ENCODE results near the gene HES6. TPM values are rescaled to one million over a fixed set of nuclear protein-coding genes. Genes with fewer than 3 reads are reported as not detected.
"Not testable (repeated sequence)": the region's sequence is repeated elsewhere in the genome, so short reads cannot be mapped to it uniquely, and the experiment has no call there.

Gene HES6
- total RNA-seq, 1 donor from 2014 or later = 10.3 TPM

DNA sequence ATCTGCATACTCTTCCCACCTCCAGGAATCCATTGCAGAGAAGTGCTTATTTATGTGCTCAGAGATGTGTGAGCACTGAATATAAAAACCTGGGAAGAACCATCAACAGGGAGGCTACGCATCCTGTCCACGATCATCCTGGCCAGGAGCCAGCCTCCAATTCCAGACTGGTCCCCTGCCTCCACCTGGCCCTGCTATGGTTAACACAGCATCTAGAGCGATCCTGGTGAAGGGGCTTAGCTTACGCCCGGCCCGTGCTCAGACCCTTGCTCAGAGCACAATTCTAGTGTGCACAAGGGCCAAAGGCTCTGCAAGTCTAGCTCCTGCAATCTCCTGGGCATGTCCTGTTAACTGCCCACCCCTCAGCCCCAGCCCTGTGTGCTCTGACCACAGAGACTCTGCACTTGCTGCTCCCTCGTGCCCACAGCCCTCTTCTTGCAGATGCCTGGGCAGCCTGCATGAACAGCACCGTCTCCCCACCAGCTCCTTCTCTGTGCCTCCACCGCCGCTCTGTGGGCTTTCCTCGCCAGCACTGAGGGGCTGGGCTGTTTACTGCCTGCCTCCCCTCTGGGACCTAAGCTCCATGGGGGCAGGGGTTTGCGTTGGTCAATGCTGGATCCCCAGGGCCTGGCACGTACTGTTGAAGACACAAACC is 42.1 kb upstream of the HES6 start:
- no peaks in the 10 kb centered on the region for H3K9me3 Mint-ChIP-seq
- H3K4me1 Mint-ChIP-seq = peaks cover 7% of the 10 kb centered on the region
- H3K4me3 Mint-ChIP-seq = no peak overlapping the region
- no peak overlapping the region for H3K27ac Mint-ChIP-seq
- H3K27me3 Mint-ChIP-seq = no peaks in the 10 kb centered on the region
- H3K36me3 Mint-ChIP-seq (ENCODE audit: low read depth) = peaks cover 5% of the 10 kb centered on the region
- intact Hi-C loops (cut with micrococcal nuclease) = no loop called here
- no peak for DNase-seq

DNA sequence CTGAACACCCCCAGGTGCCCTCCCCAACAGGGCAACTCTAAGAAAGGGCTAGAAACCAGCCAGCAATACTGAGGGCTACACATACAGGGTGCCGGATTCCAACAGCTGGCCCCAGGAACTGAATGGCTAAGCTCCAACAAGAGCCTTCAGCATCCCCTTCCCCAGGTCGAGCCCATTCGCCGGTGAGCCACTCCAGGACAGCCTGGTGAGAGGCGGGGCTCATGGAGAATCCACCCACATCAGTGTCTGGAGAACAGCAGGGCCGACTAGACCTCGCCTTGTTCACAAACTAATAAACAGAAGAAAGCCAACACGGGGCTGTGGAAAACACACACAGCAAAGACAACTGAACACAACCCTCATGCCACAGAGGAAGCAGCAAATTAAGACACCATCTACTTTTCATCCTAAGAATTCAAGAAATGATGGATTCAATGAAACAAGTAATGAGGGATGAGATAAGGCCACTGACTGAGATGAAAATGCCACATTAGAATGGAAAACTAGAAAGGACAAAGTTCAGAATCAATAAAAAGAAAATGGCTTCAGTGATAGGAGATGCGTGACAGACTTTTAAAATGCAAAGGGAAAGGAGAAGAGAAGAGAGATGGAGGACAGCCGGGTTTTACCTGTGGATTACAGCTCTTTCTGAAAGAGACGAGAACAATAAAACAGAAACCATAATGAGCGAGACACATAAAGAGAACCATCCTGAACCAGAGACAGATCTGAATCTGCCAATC is 40.4 kb upstream of the HES6 start:
- H3K36me3 Mint-ChIP-seq (ENCODE audit: low read depth) = peaks cover 10% of the 10 kb centered on the region
- no peaks in the 10 kb centered on the region for H3K27me3 Mint-ChIP-seq
- no peak overlapping the region for H3K4me3 Mint-ChIP-seq
- DNase-seq = no peak
- H3K4me1 Mint-ChIP-seq = peaks cover 3% of the 10 kb centered on the region
- no peak overlapping the region for H3K27ac Mint-ChIP-seq
- intact Hi-C loops (cut with micrococcal nuclease) = no loop called here
- no peaks in the 10 kb centered on the region for H3K9me3 Mint-ChIP-seq

DNA sequence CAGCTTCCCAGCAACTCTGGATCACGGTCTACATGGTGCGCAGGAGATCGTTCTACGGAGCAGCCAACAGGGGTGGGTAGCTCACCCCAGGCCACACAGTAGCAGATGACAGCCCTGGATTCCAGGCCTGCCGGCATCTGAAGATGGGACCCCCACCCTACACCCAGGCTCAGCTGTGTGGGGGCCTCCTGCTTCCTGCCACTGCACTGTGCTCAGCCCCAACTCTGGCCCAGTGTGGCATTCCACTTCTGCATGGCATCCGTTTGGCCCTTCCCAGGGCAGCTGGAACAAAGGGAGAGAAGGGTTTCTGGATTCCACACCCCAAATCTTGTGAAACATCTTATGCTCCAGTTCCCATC is 39.5 kb upstream of the HES6 start:
- intact Hi-C loops (cut with micrococcal nuclease) = no loop called here
- H3K27ac Mint-ChIP-seq = no peak overlapping the region

DNA sequence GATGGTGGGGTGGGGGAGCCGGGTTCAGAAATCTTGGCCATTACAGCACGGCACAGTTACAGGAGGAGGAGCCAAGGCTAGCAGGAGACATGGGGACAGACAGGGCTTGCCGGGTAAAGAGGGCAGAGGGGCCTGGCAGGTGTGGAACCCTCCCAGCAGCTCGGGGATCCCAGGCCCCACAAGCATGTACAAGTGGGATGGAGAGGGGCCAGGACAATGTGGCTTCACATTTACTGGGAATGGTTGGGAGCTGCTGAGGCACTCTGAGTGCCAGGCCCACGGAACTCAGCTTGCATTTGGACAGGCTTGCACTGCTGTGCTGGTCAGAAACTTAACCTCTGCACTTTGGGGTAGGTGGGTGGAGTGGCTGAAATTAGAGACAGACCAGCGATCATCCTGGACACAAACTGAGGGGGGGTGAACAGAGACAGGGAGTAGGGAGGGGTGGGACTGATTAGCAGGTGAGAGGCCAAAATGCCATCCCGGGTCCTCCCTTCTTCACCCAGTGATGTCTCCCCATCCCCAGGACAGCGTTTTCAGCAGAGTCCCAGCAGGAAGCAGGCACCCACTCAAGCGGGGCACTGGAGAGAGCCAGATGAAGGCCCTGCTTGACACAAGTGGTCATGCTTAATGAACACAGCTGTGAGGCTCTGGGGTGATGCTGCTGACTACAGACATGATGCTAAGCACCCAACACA is 38.9 kb upstream of the HES6 start:
- H3K4me1 Mint-ChIP-seq = peaks cover 3% of the 10 kb centered on the region
- no peak overlapping the region for H3K4me3 Mint-ChIP-seq
- H3K27me3 Mint-ChIP-seq = no peaks in the 10 kb centered on the region
- H3K27ac Mint-ChIP-seq = no peak overlapping the region
- no peaks in the 10 kb centered on the region for H3K9me3 Mint-ChIP-seq
- no peak for DNase-seq
- intact Hi-C loops (cut with micrococcal nuclease) = no loop called here
- H3K36me3 Mint-ChIP-seq (ENCODE audit: low read depth) = peaks cover 10% of the 10 kb centered on the region

More for the DNA sequence above, 39.5 kb upstream of the HES6 start:
- H3K4me3 Mint-ChIP-seq = no peak overlapping the region
- H3K9me3 Mint-ChIP-seq = no peaks in the 10 kb centered on the region
- H3K36me3 Mint-ChIP-seq (ENCODE audit: low read depth) = peaks cover 10% of the 10 kb centered on the region
- no peaks in the 10 kb centered on the region for H3K27me3 Mint-ChIP-seq
- H3K4me1 Mint-ChIP-seq = peaks cover 3% of the 10 kb centered on the region
- DNase-seq = no peak

DNA sequence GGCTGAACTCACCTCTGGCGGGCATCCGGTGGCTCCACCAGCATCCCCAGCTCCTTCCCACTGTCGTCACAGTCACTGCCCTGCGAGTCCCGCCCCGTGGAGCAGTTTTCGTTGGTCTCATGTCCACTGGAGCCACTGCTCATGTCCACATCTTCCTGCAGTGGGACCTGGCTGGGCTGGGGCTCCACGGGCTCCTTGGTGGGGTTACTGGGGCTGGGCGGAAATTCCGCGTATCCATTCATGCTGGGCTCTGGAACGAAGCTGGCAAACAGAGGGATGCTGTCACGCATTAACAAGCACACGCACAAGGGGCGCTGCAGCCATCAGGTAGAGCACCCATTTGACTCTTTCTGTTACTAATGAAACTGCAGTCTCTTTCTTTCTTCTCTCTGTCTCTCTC is 37.9 kb upstream of the HES6 start:
- DNase-seq = no peak
- Mint-ChIP-seq H3K27me3 (no peaks in the 10 kb centered on the region), H3K27ac (no peak overlapping the region), H3K4me1 (peaks cover 3% of the 10 kb centered on the region), H3K4me3 (no peak overlapping the region), H3K9me3 (no peaks in the 10 kb centered on the region), H3K36me3 (ENCODE audit: low read depth) (peaks cover 13% of the 10 kb centered on the region)
- intact Hi-C loops (cut with micrococcal nuclease) = no loop called here

DNA sequence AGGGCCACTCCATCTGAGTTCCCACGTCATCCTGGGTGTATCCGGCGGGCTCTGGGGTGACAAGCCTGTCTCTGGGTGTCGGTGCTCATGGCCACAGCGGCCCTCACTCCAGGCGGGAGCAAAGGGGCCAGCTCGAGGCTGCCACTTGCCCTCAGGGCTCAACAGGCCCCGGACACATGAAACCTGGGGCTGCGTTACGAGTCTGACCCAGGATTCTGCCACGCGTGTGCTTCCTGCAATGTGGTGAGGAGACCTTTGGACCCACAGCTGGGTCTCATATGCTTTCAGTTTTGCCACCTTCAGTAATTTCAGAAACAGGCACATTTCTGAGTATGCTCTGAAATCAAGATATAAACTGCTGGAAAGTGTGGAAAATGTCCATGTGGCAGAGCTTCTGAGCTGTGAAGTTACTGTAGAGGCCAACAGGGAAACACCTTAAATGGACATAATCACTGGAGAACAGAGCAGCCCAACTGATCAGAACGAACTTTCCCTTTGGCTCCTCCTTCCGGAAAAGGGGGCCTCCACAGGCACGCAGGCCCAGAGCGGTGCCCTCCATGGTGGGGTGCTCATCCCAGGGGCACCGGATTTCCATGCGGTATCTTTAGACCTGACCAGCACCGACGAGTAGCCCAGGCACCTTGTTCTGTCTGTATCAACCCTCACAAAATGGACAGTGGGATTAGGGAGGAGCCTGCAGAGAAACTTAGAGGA is 34.5 kb upstream of the HES6 start:
- H3K27me3 Mint-ChIP-seq = no peaks in the 10 kb centered on the region
- no peak overlapping the region for H3K27ac Mint-ChIP-seq
- DNase-seq = no peak
- intact Hi-C loops (cut with micrococcal nuclease) = no loop called here
- peaks cover 20% of the 10 kb centered on the region for H3K36me3 Mint-ChIP-seq (ENCODE audit: low read depth)
- H3K4me3 Mint-ChIP-seq = no peak overlapping the region
- no peaks in the 10 kb centered on the region for H3K9me3 Mint-ChIP-seq
- H3K4me1 Mint-ChIP-seq = peaks cover 2% of the 10 kb centered on the region

DNA sequence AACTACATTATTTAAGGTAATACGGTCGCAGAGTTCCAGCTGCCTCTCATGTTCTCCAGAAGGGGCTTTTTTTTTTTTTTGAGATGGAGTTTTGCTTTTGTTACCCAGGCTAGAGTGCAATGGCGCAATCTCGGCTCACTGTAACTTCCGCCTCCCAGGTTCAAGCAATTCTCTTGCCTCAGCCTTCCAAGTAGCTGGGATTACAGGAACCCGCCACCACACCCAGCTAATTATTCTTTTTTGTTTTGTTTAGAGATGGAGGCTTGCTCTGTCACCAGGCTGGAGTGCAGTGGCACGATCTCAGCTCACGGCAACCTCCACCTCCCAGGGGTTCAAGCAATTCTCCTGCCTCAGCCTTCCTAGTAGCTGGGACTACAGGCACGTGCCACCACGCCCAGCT is 33.6 kb upstream of the HES6 start:
- H3K4me1 Mint-ChIP-seq; H3K27me3 Mint-ChIP-seq; H3K9me3 Mint-ChIP-seq; H3K4me3 Mint-ChIP-seq; H3K27ac Mint-ChIP-seq; DNase-seq; intact Hi-C loops (cut with micrococcal nuclease): not testable (repeated sequence)
- H3K36me3 Mint-ChIP-seq (ENCODE audit: low read depth) = peaks cover 22% of the 10 kb centered on the region

DNA sequence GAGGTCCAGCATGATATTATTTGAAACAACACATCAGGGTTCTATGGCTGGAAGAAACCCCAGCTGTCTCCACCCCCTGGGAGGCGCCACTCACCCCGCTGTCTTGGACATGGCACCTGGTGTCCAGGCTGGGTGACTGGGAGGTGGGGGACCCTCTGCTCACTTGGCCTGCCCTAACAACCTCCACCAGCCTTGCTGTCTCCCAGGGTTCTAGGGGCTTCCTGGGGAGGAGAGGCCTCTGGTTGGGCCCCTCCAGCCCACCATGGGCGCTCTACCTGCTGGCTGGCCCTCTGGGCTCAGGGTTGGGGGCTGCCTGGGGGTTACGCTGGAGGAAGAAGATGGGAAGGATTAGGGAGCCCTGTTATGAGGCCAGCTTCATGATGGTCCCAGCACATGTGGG is 32.3 kb upstream of the HES6 start:
- peaks cover 25% of the 10 kb centered on the region for H3K36me3 Mint-ChIP-seq (ENCODE audit: low read depth)

DNA sequence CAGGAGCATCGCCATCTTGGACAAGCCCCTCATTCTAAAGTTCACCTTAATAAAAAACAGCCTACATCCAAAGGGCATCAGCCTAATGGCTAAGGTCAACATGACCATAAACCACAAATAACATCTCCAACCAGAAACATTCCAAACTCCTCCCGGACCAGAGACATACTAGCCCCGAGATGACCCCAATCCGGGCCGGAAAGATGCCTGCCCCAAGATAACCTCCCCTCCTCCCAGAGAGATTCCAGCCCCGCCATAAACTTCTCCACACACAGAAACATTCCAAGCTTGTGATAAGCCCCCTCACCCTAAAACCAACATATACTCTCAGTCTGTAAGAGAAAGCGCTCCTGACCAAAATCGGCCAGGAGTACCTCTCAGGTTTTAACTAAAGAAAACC is 31.8 kb upstream of the HES6 start:
- H3K27ac Mint-ChIP-seq = not testable (repeated sequence)

More for the DNA sequence above, 32.3 kb upstream of the HES6 start:
- H3K4me1 Mint-ChIP-seq = peaks cover 1% of the 10 kb centered on the region
- H3K27me3 Mint-ChIP-seq = no peaks in the 10 kb centered on the region
- no peak overlapping the region for H3K4me3 Mint-ChIP-seq
- intact Hi-C loops (cut with micrococcal nuclease) = no loop called here
- H3K27ac Mint-ChIP-seq = no peak overlapping the region
- H3K9me3 Mint-ChIP-seq = no peaks in the 10 kb centered on the region
- DNase-seq = no peak

DNA sequence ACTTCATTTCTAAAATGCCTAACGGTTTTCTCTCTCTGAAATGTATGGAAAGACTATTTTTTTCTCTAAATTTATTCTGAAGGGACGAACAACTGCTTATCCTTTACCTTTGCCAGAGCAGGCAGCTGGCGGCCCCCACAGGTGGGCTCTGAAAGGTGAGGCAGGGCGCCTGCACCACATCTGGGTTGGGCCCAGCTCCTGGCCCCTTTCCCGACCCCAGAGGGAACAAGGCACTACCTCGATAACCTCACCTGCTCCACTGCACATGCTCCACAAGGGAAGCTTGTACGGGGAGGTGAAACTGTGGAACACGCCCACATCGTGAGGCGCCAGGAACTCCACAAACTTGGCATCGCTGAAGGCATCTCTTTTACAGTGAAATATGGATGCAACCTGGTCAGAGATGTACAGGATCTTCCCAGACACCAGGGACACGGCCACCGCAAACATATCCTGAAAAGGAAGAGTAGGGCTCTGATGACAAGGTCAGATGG is 31.3 kb upstream of the HES6 start:
- intact Hi-C loops (cut with micrococcal nuclease) = no loop called here
- no peaks in the 10 kb centered on the region for H3K27me3 Mint-ChIP-seq
- peaks cover 24% of the 10 kb centered on the region for H3K36me3 Mint-ChIP-seq (ENCODE audit: low read depth)
- no peak overlapping the region for H3K27ac Mint-ChIP-seq
- H3K9me3 Mint-ChIP-seq = no peaks in the 10 kb centered on the region
- H3K4me1 Mint-ChIP-seq = peaks cover 1% of the 10 kb centered on the region
- no peak overlapping the region for H3K4me3 Mint-ChIP-seq
- DNase-seq = no peak

More for the DNA sequence above, 31.8 kb upstream of the HES6 start:
- H3K4me1 Mint-ChIP-seq; H3K4me3 Mint-ChIP-seq; intact Hi-C loops (cut with micrococcal nuclease); H3K9me3 Mint-ChIP-seq; DNase-seq; H3K27me3 Mint-ChIP-seq: not testable (repeated sequence)
- H3K36me3 Mint-ChIP-seq (ENCODE audit: low read depth) = peaks cover 25% of the 10 kb centered on the region

DNA sequence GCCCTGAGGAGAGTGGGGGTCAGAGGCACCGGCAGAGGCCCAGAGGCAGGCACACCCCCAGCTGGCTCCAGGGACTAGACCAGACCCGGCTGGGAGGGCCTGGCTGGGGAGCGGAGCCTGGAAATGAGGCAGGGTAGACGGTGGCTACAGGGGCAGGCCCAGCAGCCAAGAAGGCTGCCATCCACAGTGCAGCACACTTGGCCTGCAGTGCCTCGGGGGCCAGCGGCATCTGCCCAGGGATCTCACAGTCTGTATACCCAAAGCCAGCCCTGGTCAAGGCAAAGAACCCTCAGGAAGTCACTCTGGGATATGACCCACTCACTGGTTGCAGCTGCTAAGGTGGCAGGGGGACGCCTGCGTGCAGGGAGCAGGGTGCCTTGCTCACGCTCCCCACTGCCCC is 30.8 kb upstream of the HES6 start:
- Mint-ChIP-seq H3K27me3 (no peaks in the 10 kb centered on the region), H3K4me3 (no peak overlapping the region), H3K27ac (no peak overlapping the region)

DNA sequence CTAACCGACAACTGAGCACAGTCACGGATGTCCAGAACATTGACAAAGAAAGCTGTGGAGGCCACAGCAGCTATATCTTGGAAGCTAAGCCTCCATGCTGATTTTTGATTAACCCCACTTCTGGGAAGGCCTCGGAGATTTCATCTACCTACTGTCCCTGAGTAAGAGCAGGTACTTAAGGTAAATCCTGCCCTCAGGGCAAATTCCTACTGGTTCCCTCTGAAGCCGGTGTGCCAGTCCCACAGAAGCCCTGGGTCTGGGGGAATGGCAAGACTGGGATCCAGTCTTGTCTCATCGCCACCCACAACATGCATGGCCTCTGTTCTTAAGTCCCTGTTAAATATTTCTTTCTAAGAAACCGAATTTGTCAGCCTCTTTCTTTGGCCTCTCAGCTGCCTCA is 29.9 kb upstream of the HES6 start:
- no peaks in the 10 kb centered on the region for H3K27me3 Mint-ChIP-seq
- H3K36me3 Mint-ChIP-seq (ENCODE audit: low read depth) = peaks cover 24% of the 10 kb centered on the region
- no peaks in the 10 kb centered on the region for H3K9me3 Mint-ChIP-seq
- no peak for DNase-seq
- no peak overlapping the region for H3K4me3 Mint-ChIP-seq
- H3K27ac Mint-ChIP-seq = no peak overlapping the region
- peaks cover 1% of the 10 kb centered on the region for H3K4me1 Mint-ChIP-seq
- intact Hi-C loops (cut with micrococcal nuclease) = no loop called here

More for the DNA sequence above, 30.8 kb upstream of the HES6 start:
- intact Hi-C loops (cut with micrococcal nuclease) = no loop called here
- H3K9me3 Mint-ChIP-seq = no peaks in the 10 kb centered on the region
- DNase-seq = no peak
- H3K36me3 Mint-ChIP-seq (ENCODE audit: low read depth) = peaks cover 24% of the 10 kb centered on the region
- peaks cover 1% of the 10 kb centered on the region for H3K4me1 Mint-ChIP-seq

DNA sequence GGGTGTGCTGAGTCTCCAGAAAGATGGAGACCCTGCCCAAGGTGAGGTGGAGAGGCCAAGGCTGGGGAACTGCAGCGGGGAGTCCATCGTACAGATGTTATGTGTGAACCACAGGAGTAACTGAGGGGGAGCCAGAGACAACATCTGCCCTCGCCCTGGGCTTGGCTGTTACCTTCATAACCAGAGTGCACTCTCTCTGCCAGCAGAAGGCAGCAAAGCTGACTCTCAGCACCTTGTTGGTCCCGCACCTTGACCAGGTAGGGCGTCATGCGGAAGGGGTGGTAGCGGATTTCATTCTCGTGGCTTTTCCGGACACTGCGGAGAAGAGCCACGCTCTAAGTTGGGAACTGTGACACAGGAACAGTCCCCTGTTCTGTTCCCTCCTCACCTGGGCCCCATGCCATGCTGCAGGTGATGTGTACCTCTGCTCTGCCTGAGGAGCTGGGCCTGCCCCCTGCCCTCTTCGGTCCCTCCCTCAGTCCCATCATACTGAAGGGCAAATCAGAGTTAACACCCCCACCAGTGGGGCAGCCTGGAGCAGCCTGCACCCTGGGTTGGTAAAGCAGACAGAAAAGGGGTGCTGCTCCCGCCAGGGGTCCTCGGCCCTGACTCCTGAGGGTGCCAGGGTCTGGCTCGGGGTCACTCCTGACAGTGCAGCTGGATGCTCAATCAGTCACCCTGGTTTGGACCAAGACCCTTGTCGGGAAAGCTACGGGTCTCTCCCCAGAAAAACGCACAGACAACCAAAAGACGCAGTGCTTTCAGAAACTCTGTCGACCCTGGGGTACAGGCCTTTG is 28.2 kb upstream of the HES6 start:
- Mint-ChIP-seq H3K27me3 (no peaks in the 10 kb centered on the region), H3K36me3 (ENCODE audit: low read depth) (peaks cover 28% of the 10 kb centered on the region), H3K27ac (no peak overlapping the region), H3K4me1 (peaks cover 7% of the 10 kb centered on the region), H3K9me3 (no peaks in the 10 kb centered on the region), H3K4me3 (no peak overlapping the region)
- DNase-seq = no peak
- intact Hi-C loops (cut with micrococcal nuclease) = no loop called here
